IMR-90 (cell line): ENCODE data around the gene ZNF606. TPM values are rescaled to one million over a fixed set of nuclear protein-coding genes. Genes with fewer than 3 reads are reported as not detected.

ENCODE experiments used
- ATAC-seq: fragments of 200-7000 bp; cut with Tn5 transposase; 2 replicates; pipeline ENCODE4 v1.9.1; 2020; ENCODE audit warnings: low read depth, mild to moderate bottlenecking, moderate library complexity
- BruUV-seq: library from RNA; stranded (reverse); fragments of 400-500 nt; replicated peaks from 2 replicates; lab custom pipeline; 2021; lab: Mats Ljungman, UMichigan
- CTCF ChIA-PET: fragments of 300-600 bp; formaldehyde crosslinking; extraction: SDS; loops from one replicate; lab custom pipeline; 2021; ENCODE audit warnings: antibody characterized with exemption; lab: Yijun Ruan, JAX
- POLR2A ChIA-PET: fragments of 300-600 bp; sonication (Branson Sonifier 250); formaldehyde crosslinking; loops from one replicate; lab custom pipeline; 2022; ENCODE audit warnings: antibody characterized with exemption; ENCODE audit not compliant: unreplicated experiment; lab: Charles Lee
- DNase-seq: peaks from one replicate; pipeline ENCODE4 v3.0.0; 2013
- H2AFZ ChIP-seq: replicated peaks from 2 replicates; pipeline ENCODE3; 2013; ENCODE audit warnings: low read length, mild to moderate bottlenecking; ENCODE audit not compliant: poor library complexity
- H2AK5ac ChIP-seq: 2 replicates; pipeline ENCODE4 v1.6.1; 2013; ENCODE audit warnings: low read depth, low read length, inconsistent platforms
- H2AK9ac ChIP-seq: replicated peaks from 2 replicates; pipeline ENCODE3; 2013; ENCODE audit warnings: mild to moderate bottlenecking, low read depth, low read length, moderate library complexity; ENCODE audit not compliant: poor library complexity
- H2BK120ac ChIP-seq: 2 replicates; pipeline ENCODE4 v1.6.1; 2013; ENCODE audit warnings: low read depth, low read length, inconsistent platforms
- H2BK15ac ChIP-seq: 3 replicates; pipeline ENCODE4 v1.6.1; 2013; ENCODE audit warnings: low read depth, low read length, inconsistent platforms
- H2BK20ac ChIP-seq: 2 replicates; pipeline ENCODE4 v1.6.1; 2013; ENCODE audit warnings: low read depth, mild to moderate bottlenecking, inconsistent platforms, low read length, moderate library complexity
- H2BK5ac ChIP-seq: 2 replicates; pipeline ENCODE4 v1.6.1; 2013; ENCODE audit warnings: mild to moderate bottlenecking, low read depth, low read length, inconsistent platforms; ENCODE audit not compliant: poor library complexity, severe bottlenecking
- H3K14ac ChIP-seq: replicated peaks from 2 replicates; pipeline ENCODE4 v1.6.1; 2013; ENCODE audit warnings: low read depth, low read length, inconsistent platforms
- H3K18ac ChIP-seq: 2 replicates; pipeline ENCODE4 v1.6.1; 2013; ENCODE audit warnings: low read depth, low read length, control low read depth
- H3K23ac ChIP-seq: 2 replicates; pipeline ENCODE4 v1.6.1; 2013; ENCODE audit warnings: low read depth, low read length, inconsistent platforms
- H3K27ac ChIP-seq: 2 replicates; pipeline ENCODE4 v1.5.1; 2013; ENCODE audit warnings: mild to moderate bottlenecking, control low read depth, low read length; ENCODE audit not compliant: insufficient read depth
- H3K27me3 ChIP-seq: 2 replicates; pipeline ENCODE4 v1.6.1; 2013; ENCODE audit warnings: low read length; ENCODE audit not compliant: control insufficient read depth, insufficient read depth
- H3K36me3 ChIP-seq: 2 replicates; pipeline ENCODE4 v1.6.1; 2013; ENCODE audit warnings: low read length, mixed read lengths; ENCODE audit not compliant: control insufficient read depth, insufficient read depth
- H3K4ac ChIP-seq: 2 replicates; pipeline ENCODE4 v1.6.1; 2013; ENCODE audit warnings: low read depth, low read length, inconsistent platforms
- H3K4me1 ChIP-seq: 2 replicates; pipeline ENCODE4 v1.6.1; 2013; ENCODE audit warnings: low read length, mixed read lengths; ENCODE audit not compliant: control insufficient read depth, insufficient read depth
- H3K4me2 ChIP-seq: 2 replicates; pipeline ENCODE4 v1.6.1; 2013; ENCODE audit warnings: low read depth, mild to moderate bottlenecking, control low read depth, low read length, moderate library complexity
- H3K4me3 ChIP-seq: 2 replicates; pipeline ENCODE4 v1.5.1; 2013; ENCODE audit warnings: low read depth, mild to moderate bottlenecking, control low read depth, low read length, moderate library complexity; ENCODE audit not compliant: insufficient read depth
- H3K56ac ChIP-seq: 2 replicates; pipeline ENCODE4 v1.6.1; 2013; ENCODE audit warnings: low read length, inconsistent platforms; ENCODE audit not compliant: insufficient read depth; ENCODE audit errors: extremely low read depth
- H3K79me1 ChIP-seq, 2 experiments: 2 replicates each; pipeline ENCODE4 v1.6.1; 2013; ENCODE audit warnings: low read length in 2 of 2, inconsistent platforms in 1 of 2, low read depth in 1 of 2
- H3K9ac ChIP-seq: 2 replicates; pipeline ENCODE4 v1.6.1; 2013; ENCODE audit warnings: low read depth, low read length, control low read depth
- H3K9me1 ChIP-seq: 2 replicates; pipeline ENCODE4 v1.6.1; 2013; ENCODE audit warnings: low read length, inconsistent platforms; ENCODE audit not compliant: insufficient read depth
- H3K9me3 ChIP-seq: 2 replicates; pipeline ENCODE4 v1.6.1; 2013; ENCODE audit warnings: low read length; ENCODE audit not compliant: control insufficient read depth, insufficient read depth
- H4K20me1 ChIP-seq: 2 replicates; pipeline ENCODE4 v1.6.1; 2013; ENCODE audit warnings: low read length, inconsistent platforms; ENCODE audit not compliant: insufficient read depth
- H4K5ac ChIP-seq: 2 replicates; pipeline ENCODE4 v1.6.1; 2013; ENCODE audit warnings: mild to moderate bottlenecking, low read depth, low read length, control low read depth
- H4K8ac ChIP-seq, 2 experiments: 2 replicates each; pipeline ENCODE4 v1.6.1; 2013; ENCODE audit warnings: low read depth in 2 of 2, low read length in 2 of 2, control low read depth in 1 of 2, inconsistent platforms in 1 of 2
- H4K91ac ChIP-seq: 2 replicates; pipeline ENCODE4 v1.6.1; 2013; ENCODE audit warnings: low read depth, low read length, inconsistent platforms; ENCODE audit not compliant: insufficient read depth
- BHLHE40 ChIP-seq: fragments of 150-350 bp; IDR thresholded peaks from 2 replicates; pipeline ENCODE4 v1.6.1; 2016; ENCODE audit warnings: mild to moderate bottlenecking, low read depth, low read length
- CEBPB ChIP-seq: IDR thresholded peaks from 2 replicates; pipeline ENCODE4 v1.6.1; 2012; ENCODE audit warnings: low read depth, low read length, improper control_type of control experiment
- CHD1 ChIP-seq: IDR thresholded peaks from 2 replicates; pipeline ENCODE4 v1.6.1; 2012; ENCODE audit warnings: low read depth, low read length, improper control_type of control experiment
- FOS ChIP-seq: fragments of 150-350 bp; IDR thresholded peaks from 2 replicates; pipeline ENCODE4 v1.6.1; 2016; ENCODE audit warnings: low read depth, low read length
- MAFK ChIP-seq: IDR thresholded peaks from 2 replicates; pipeline ENCODE4 v1.6.1; 2012; ENCODE audit warnings: low read depth, low read length, improper control_type of control experiment
- MAZ ChIP-seq: IDR thresholded peaks from 2 replicates; pipeline ENCODE4 v1.6.1; 2012; ENCODE audit warnings: low read depth, mild to moderate bottlenecking, low read length, improper control_type of control experiment, moderate library complexity, borderline replicate concordance
- MXI1 ChIP-seq: IDR thresholded peaks from 2 replicates; pipeline ENCODE4 v1.6.1; 2012; ENCODE audit warnings: low read depth, mild to moderate bottlenecking, low read length, moderate library complexity, borderline replicate concordance
- RAD21 ChIP-seq: IDR thresholded peaks from 2 replicates; pipeline ENCODE4 v1.6.1; 2012; ENCODE audit warnings: low read length, improper control_type of control experiment
- RCOR1 ChIP-seq: IDR thresholded peaks from 2 replicates; pipeline ENCODE4 v1.6.1; 2012; ENCODE audit warnings: mild to moderate bottlenecking, low read length, improper control_type of control experiment; ENCODE audit not compliant: insufficient replicate concordance
- RFX5 ChIP-seq: IDR thresholded peaks from 2 replicates; pipeline ENCODE4 v1.8.0; 2012; ENCODE audit warnings: low read depth, mild to moderate bottlenecking, low read length, moderate library complexity
- SMC3 ChIP-seq: fragments of 150-350 bp; IDR thresholded peaks from 2 replicates; pipeline ENCODE4 v1.6.1; 2016; ENCODE audit warnings: low read depth, mild to moderate bottlenecking, antibody characterized with exemption, low read length, moderate library complexity
- USF2 ChIP-seq: fragments of 150-350 bp; IDR thresholded peaks from 2 replicates; pipeline ENCODE4 v1.6.1; 2017; ENCODE audit warnings: mild to moderate bottlenecking, antibody characterized with exemption, low read length, low read depth
- WGBS, 2 experiments: methylation state at CpG; one replicate each; pipeline versions ENCODE4 v1.1.5 to v1.1.7; 2013; ENCODE audit warnings: missing lambda C conversion rate in 2 of 2; ENCODE audit not compliant: insufficient read length in 1 of 2; ENCODE audit errors: extremely low coverage in 2 of 2; 5-methylcytosine and 5-hydroxymethylcytosine counted together
- dilution Hi-C: fragments of 300-500 bp; cut with HindIII; formaldehyde crosslinking; loops from one replicate; pipeline ENCODE4 v1.14.3; 2018; ENCODE audit warnings: low sequenced_read_pairs; ENCODE audit not compliant: unreplicated experiment
- in situ Hi-C: fragments of 300-500 bp; cut with MboI; formaldehyde crosslinking; loops from 3 replicates; pipeline ENCODE4 v1.14.3; 2019; ENCODE audit warnings: low sequenced_read_pairs, inconsistent platforms, mixed read lengths
- intact Hi-C: fragments of 100-400 bp; cut with micrococcal nuclease; formaldehyde crosslinking; loops from 2 replicates; pipeline ENCODE4 v1.10.0; 2022
- polyA plus RNA-seq, 3 experiments: library from polyadenylated mRNA; depleted of rRNA; stranded (reverse); fragments of >200 nt; gene quantifications; 2 replicates each; pipeline ENCODE4 v1.2.3, GENCODE V29; 2012; ENCODE audit warnings: low replicate concordance in 1 of 3
- total RNA-seq: library from RNA; depleted of rRNA; stranded (reverse); fragments of >200 nt; gene quantifications from 2 replicates; pipeline ENCODE4 v1.2.3, GENCODE V29; 2012

ZNF606 gene
- total and polyA plus RNA-seq, 2 of the 4 experiments (the other 2 are of a cell fraction): 4.3 to 9.0 TPM

GRCh38 chr19:58046856-58047255 lies 44.2 kb upstream of the ZNF606 start:
- no peak overlapping the region for H2AK9ac ChIP-seq
- H3K18ac ChIP-seq: no peak overlapping the region
- no peak overlapping the region for H2BK5ac ChIP-seq
- ATAC-seq (no peak), DNase-seq (no peak)
- H2AFZ ChIP-seq: no peak overlapping the region
- no peak overlapping the region for H3K56ac ChIP-seq
- H3K4me2 ChIP-seq: no peak overlapping the region
- TF ChIP-seq FOS (no peak), SMC3 (no peak), MAFK (no peak), CHD1 (no peak), MAZ (no peak), BHLHE40 (no peak), USF2 (no peak), RCOR1 (no peak), RFX5 (no peak), MXI1 (no peak), CEBPB (no peak), RAD21 (no peak)
- ChIA-PET POLR2A (no interaction called here), CTCF (no interaction called here)
- WGBS, 2 experiments: no CpG with 5 or more reads among the region's 7 CpGs
- no peak overlapping the region for H3K4me3 ChIP-seq
- no peaks in the 10 kb centered on the region for H4K20me1 ChIP-seq
- H3K14ac ChIP-seq: no peak overlapping the region
- H3K36me3 ChIP-seq: no peaks in the 10 kb centered on the region
- no peak overlapping the region for H2AK5ac ChIP-seq
- dilution Hi-C loops: no loop called here
- H3K27me3 ChIP-seq: no peaks in the 10 kb centered on the region
- no peak overlapping the region for H3K27ac ChIP-seq
- no peak overlapping the region for H4K5ac ChIP-seq
- no peak overlapping the region for H3K9ac ChIP-seq
- no peak overlapping the region for H2BK120ac ChIP-seq
- H3K4me1 ChIP-seq: no peaks in the 10 kb centered on the region
- no TSS peak for BruUV-seq
- H3K9me3 ChIP-seq: peaks cover 73% of the 10 kb centered on the region
- H4K8ac ChIP-seq: no peak overlapping the region
- H2BK15ac ChIP-seq: no peak overlapping the region
- H3K4ac ChIP-seq: no peak overlapping the region
- H3K9me1 ChIP-seq: no peaks in the 10 kb centered on the region
- no peak overlapping the region for H3K23ac ChIP-seq
- no peaks in the 10 kb centered on the region for H3K79me1 ChIP-seq
- in situ Hi-C loops: no loop called here
- intact Hi-C loops: no loop called here
- no peak overlapping the region for H4K91ac ChIP-seq
- no peak overlapping the region for H2BK20ac ChIP-seq
